Body of pancreas (tissue), 4 donors: ENCODE data around the gene DGKD.

ENCODE experiments used
- CTCF ChIP-seq, 7 experiments: fragments of 450-650 bp in 4 of 7; fragments of 200-600 bp in 3 of 7; sonication (generic) in 3 of 7; IDR thresholded peaks; one replicate each; pipeline ENCODE4 v1.5.1; 2016 to 2019; ENCODE audit warnings: antibody characterized with exemption in 7 of 7
- POLR2A ChIP-seq, 3 donors: fragments of 450-650 bp; IDR thresholded peaks; one replicate each; pipeline ENCODE4 v1.6.1; 2016; ENCODE audit warnings: antibody characterized with exemption in 3 of 3, mild to moderate bottlenecking in 2 of 3

GRCh38 chr2:233451950-233452349 is 97.7 kb downstream of the DGKD start:
- TF ChIP-seq CTCF (IDR thresholded peaks at IDR 0.05) (no peak), POLR2A (IDR thresholded peaks at IDR 0.05) (no peak)
